Skin epidermis (tissue), 12 donors: ENCODE measurements around the gene LAMB3.
"Not testable (repeated sequence)": the region's sequence is repeated elsewhere in the genome, so short reads cannot be mapped to it uniquely, and the experiment has no call there.

Source experiments
- H3K27ac ChIP-seq, 21 experiments: fragments of 200-600 bp; sonication (generic) in 11 of 21; one replicate each; pipeline ENCODE4 v1.5.0; 2020; ENCODE audit warnings: mild to moderate bottlenecking in 3 of 21, inconsistent platforms in 2 of 21, moderate library complexity in 2 of 21
- H3K4me3 ChIP-seq, 7 experiments: fragments of 200-600 bp; sonication (generic) in 2 of 7; one replicate each; pipeline ENCODE4 v1.5.0; 2020; ENCODE audit warnings: inconsistent platforms in 2 of 7, mild to moderate bottlenecking in 2 of 7, moderate library complexity in 1 of 7

LAMB3 gene

DNA sequence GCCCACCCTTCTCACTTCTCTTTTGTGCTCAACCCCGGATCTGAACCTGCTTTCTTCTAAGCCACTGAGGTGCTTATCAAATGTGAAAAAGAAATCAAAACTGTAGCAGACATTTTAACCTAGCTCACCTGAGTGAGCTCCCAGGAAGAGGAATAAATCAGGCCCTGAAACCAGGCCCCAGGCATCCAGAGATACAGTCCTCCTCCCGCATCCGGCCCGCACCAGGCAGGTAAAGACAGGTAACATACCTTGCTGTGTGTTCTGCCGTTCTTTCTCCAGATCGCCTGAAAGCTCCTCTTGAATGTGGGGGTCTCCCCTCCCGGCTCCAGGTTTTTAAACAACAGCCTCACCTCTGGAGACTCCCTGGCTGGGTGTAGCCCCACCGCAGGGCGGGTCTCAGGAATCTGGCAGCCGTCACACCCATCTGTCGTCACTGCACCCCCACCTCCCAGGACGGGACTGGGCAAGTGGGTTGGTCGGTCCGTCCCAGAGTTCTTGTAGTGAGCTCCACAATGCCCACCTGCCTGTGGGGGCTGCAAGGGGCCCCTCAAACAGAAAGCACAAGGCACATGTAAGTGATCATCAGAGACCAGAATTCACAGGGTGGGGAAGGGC is at the start of gene LAMB3:
Gene LAMB3 (minus strand): TSS at position 305 of the 615 bp plus-strand sequence. CDS start 1,481 bp downstream, outside the sequence.
- H3K4me3 ChIP-seq: peak within 1 kb of the TSS in 6 of 7 experiments; percentile 3 to 38 (median 27)

DNA sequence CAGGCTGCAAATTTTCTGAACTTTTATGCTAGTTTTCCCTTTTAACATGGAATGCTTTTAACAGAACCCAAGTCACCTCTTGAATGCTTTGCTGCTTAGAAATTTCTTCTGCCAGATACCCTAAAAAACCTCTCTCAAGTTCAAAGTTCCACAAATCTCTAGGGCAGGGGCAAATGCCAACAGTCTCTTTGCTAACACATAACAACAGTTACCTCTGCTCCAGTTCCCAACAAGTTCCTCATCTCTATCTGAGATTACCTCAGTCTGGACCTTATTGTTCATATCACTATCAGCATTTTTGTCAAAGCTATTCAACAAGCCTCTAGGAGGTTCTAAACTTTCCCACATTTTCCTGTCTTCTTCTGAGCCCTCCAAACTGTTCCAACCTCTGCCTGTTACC is 48.5 kb upstream of the LAMB3 start:
- H3K27ac ChIP-seq: not testable (repeated sequence)

More for the DNA sequence above, at the start of gene LAMB3:
- H3K27ac ChIP-seq: peak within 1 kb of the TSS in 20 of 21 experiments; percentile 26 to 87 (median 75)

DNA sequence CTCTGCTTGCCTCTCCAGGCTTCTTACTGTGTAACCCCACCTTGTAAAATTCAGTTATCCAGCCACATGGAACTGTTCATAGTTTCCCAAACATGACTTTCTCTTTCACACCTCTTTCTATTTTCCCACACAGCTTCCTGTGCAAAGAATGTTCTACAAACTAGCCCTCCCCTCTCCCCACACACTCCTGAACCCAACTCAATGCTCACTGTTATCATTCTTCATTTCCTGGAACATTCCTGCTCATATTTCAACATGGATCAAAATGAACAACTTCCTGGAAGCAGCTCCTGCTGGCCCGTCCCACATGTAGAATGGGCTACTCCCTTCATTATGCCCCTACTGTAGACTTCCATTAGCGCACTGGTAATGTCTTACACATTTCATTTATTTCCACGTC is 44.9 kb upstream of the LAMB3 start:
- Histone ChIP-seq H3K4me3 (no peak overlapping the region), H3K27ac (no peak overlapping the region)

More for the DNA sequence above, 48.5 kb upstream of the LAMB3 start:
- H3K4me3 ChIP-seq: not testable (repeated sequence)

DNA sequence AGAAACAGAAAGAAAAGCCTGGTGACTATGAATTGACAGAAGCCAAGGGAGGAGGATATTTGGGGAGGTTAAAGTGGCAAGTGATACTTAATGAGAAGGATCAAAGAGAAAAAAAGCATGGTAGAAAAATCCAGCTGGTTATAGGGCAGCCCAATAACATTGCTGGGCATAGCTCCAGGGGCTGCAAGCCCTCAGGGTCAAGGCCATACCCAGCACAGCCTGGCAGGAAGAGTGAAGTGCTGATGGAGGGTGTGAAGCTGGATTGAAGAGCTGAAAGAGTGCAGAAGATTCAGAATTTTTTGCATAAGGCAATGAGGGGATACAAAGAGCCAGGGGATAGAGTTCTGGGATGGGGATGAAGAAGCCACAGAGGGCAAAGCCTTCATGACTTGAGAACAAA is 44.4 kb upstream of the LAMB3 start:
- H3K27ac ChIP-seq: no peak overlapping the region
- H3K4me3 ChIP-seq: no peak overlapping the region

DNA sequence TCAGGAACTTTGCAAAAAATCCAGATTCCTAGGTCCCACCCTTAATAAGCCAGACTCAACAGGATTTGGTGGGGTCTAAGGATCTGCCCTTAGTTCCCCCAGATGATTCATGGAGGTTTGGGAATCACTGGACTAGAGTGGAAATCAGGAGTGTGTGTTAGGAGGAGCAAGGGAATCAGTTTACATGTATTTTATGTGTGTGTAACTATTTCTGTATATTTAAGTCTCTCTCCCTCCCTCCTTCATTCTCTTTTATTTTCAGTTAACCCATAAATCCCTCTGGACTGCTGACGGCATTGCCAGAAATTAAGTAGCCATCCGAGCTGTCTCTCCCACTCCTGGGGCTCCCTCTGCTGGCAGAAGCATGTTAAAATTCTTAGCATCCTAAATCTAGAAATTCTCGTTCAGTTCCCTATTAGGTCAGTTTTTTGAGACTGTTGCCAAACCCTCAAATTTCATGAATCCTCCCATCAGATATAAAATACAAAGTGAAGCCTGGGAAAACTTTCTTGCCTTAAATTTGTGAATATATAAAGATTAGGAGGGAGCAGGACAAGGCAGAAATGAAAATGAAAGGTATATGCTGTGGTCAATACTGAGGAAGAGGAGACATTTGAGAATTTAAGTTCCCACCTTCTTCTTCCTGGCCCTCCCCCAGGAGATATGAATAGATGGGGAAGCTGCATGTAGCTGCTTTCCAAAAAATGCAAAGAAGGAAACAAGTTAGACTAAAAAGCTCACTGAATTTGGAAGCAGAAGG is 40.7 kb upstream of the LAMB3 start:
- H3K27ac ChIP-seq: peak overlapping the region in 1 of 21 experiments; percentile 6

DNA sequence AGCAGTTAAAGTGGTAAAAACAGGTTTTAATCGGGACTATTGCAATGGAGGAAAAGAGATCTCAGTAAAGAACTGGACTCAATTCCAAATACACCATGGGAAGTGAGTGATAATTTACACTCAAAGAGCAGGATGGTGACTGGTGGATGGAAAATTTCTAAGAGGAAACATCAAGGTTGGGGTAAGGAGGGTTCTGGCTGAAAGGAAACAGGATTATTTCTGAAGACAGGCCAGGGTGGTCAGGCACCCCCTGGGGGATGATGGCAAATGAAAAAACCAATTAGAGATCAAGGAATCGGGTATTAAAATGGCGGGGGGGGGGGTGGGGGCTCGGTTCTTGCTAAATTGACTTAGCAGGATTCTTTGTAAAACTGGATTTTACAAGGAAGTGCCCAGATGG is 40.1 kb upstream of the LAMB3 start:
- peak overlapping the region in 2 of 21 experiments; percentile 6 to 40 for H3K27ac ChIP-seq
- no peak overlapping the region for H3K4me3 ChIP-seq

More for the DNA sequence above, 40.7 kb upstream of the LAMB3 start:
- H3K4me3 ChIP-seq: no peak overlapping the region

DNA sequence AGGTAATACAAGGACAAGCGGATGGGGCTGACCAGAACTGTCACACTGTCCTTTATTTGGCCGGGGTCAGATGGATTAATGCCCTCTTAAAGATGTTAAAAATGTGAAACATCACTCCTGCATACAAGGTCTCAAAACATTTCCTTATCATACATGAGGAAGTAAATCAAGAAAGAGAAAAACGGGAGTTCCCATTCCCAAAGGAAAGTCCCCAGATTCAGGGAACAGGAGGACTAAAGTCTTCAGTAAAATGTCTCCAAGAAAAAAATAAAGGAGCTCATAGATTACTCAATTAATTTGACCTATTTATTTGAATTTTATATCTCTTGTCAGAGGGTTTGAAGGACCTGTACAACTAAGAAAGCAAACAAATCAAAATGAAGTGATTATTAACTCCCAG is 39.0 kb upstream of the LAMB3 start:
- Histone ChIP-seq H3K4me3 (no peak overlapping the region), H3K27ac (no peak overlapping the region)

DNA sequence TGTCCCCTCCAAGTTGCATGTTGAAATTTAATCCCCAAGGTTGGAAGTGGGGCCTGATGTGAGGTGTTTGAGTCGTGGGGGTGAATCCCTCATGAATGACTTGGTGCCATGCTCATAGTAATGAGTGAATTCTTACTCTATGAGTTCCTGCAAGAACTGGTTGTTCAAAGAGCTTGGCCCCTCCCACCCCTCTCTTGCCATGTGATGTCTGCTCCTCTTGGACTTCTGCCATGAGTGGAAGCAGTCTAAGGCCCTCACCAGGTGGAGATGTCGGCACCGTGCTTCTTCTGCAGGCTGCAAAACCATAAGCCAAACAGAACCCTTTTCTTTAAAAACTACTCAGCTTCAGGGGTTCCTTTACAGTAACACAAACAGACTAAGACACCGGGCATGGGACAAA is 37.3 kb upstream of the LAMB3 start:
- Histone ChIP-seq H3K4me3 (no peak overlapping the region), H3K27ac (no peak overlapping the region)

DNA sequence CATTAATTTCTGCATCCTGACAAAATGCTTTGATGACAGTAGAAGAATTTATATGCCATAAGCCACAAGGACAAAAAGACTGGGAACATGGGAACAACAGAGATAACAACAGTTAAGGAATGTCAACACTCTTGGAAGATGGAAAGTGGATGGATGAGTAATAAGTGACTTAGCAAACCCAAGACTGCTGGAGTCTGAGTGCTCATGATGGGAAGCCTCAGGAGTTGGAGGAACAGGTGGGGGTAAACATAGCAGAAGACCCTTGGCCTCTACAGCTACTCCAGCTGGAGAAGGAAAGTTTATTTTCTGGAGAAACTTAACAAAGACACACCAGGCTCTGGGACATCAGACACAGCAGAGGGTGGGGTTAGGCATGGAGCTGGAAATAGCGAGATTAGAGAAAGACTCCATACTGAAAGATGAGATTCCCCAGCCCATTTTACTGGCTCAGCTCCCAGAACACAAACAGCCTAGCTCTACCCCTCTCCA is 36.6 kb upstream of the LAMB3 start:
- Histone ChIP-seq H3K27ac (no peak overlapping the region), H3K4me3 (no peak overlapping the region)

DNA sequence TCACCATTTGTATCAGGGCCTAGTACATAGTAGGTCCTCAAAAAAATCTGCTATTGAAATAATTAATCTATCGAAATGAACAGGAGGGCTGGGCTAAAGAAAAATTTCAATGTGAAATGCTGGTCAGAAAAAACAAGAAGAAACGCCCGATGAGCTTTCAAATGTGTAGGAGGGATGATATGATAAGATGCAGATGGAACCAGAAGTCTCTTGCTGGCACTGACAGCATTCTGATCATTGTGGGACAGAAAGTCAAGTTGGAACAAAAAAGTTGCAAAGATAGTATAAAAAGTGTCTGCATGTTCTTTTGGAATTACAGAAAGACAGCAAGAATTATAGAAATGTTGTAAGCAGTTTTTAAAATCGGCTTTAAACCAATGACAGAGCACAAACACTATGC is 34.1 kb upstream of the LAMB3 start:
- H3K4me3 ChIP-seq: no peak overlapping the region
- no peak overlapping the region for H3K27ac ChIP-seq

DNA sequence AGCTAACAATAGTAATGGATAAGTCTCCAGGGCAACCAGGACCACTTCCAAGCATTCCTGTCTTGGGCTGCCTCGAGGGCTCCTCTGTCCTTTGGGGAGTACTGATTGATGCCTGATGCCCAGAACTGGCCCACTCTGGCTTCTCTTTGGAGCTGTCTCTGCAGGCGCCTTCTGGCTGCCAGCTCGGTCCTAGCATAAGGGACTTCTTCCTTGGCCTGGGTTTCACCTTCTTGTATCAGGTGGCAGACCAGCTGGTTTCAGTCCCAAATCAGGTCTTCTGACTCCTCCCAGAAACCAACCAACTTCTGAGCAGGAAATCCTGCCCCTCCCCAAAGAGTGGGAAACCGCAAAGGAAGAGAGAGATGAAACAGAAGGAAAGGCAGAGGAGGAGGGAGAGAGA is 33.6 kb upstream of the LAMB3 start:
- H3K4me3 ChIP-seq: no peak overlapping the region
- peak overlapping the region in 1 of 21 experiments; percentile 10 for H3K27ac ChIP-seq

DNA sequence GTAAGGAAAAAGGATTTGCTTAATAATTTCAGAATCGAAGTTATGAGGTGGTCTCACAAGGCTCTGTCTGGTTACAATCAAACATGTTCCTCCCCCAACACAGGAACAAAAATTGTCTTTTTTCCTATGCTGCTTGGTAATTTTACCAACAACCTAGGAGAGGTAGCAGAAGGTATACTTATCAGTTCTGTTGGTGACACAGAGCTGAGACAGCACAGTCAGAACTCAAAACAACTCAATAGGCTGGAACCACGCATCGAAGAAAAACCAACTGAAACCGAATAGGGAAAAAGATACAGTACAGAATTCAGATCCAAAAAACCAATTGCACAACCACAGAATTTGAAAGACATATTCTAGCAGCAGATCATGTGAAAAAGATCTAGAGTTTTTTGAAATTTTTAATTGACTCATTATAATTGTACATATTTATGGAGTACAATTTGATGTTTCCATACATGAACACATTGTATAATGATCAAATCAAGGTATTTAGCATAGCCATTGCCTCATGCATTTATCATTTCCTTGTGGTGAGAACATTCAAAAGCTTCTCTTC is 26.8 kb upstream of the LAMB3 start:
- no peak overlapping the region for H3K27ac ChIP-seq
- H3K4me3 ChIP-seq: no peak overlapping the region

DNA sequence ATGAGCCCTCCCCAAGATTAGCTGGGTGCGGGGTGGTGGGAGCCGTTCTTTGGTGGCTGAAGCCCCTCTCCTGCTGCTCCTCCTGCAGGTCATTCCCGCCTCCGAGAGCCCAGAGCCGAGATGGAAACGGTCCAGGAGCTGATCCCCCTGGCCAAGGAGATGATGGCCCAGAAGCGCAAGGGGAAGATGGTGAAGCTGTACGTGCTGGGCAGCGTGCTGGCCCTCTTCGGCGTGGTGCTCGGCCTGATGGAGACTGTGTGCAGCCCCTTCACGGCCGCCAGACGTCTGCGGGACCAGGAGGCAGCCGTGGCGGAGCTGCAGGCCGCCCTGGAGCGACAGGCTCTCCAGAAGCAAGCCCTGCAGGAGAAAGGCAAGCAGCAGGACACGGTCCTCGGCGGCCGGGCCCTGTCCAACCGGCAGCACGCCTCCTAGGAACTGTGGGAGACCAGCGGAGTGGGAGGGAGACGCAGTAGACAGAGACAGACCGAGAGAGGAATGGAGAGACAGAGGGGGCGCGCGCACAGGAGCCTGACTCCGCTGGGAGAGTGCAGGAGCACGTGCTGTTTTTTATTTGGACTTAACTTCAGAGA is 23.4 kb upstream of the LAMB3 start:
- H3K27ac ChIP-seq: peak overlapping the region in 8 of 21 experiments; percentile 10 to 66 (median 24)
- H3K4me3 ChIP-seq: peak overlapping the region; percentile 18 to 38 (median 24)

DNA sequence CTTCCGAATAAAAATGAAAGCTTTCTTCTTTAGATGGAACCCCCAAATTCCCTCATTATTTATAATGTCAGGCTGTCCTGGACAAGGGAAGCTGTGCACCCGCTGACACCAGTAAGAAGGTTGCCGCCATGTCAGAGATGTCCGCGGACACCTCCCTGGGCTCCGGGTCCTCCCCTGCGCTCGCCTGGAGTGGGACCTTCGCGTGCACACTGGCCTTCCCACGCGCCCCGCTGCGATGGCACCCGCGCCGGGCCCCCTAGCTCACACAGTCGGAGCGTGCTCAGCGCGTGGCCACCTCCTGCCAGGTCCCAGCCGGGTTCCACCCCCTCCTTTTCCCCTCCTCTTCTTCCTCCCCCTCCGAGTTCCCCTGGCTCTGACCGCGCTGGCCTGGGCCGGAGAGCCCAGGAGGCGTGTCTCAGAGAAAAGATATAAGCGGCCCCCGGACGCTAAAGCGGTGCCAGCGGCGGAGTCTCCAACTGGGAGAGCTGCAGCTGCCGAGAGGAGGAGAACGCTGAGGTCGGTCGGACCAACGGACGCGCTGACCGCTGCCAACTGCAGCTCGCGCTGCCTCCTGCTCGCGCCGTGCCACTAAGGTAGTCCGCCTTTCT is 22.8 kb upstream of the LAMB3 start, which contains the start of gene G0S2:
Gene G0S2 (plus strand): TSS at position 456 of the 608 bp plus-strand sequence. CDS start 273 bp downstream, outside the sequence.
- H3K27ac ChIP-seq: peak within 1 kb of the TSS in 11 of 21 experiments; percentile 10 to 70 (median 39)
- peak within 1 kb of the TSS; percentile 18 to 38 (median 24) for H3K4me3 ChIP-seq

DNA sequence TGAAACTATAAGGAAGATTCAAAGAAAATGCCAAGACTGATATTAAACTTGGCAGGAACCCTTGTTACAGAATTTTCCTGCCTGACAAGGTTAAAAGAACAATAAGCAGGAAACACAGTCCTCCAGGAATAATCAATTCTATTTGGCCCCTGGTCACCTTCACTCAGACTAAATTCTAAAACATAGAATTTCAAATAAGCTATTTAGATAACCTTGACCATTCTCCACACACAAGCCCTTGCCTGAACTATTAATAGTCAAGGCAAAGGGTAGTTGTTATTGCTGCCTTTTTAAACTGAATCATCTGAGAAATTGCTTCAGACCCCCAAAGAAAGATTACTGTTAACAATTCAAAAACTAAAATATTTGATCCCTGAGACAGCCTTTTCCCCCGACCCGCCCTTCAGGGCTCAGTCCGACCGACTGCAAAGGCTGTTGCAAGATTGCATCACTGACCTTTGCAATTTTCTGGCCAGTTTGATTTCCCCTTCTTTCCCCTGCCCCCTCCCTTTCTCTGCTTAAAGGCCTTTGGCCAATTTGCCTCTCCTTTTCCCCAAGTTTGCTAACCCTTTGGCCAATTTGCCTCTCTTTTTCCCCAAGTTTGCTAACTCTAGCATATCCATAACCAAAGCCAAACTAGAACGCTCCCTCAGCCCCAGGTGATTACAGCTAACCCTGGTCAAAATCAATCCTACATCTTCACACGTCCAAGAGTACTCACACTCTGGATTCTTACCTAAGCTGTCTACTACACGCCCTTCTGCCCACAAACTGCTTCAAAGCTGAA is 21.6 kb upstream of the LAMB3 start:
- Histone ChIP-seq H3K27ac (peak overlapping the region in 9 of 21 experiments; percentile 10 to 70 (median 56)), H3K4me3 (no peak overlapping the region)

DNA sequence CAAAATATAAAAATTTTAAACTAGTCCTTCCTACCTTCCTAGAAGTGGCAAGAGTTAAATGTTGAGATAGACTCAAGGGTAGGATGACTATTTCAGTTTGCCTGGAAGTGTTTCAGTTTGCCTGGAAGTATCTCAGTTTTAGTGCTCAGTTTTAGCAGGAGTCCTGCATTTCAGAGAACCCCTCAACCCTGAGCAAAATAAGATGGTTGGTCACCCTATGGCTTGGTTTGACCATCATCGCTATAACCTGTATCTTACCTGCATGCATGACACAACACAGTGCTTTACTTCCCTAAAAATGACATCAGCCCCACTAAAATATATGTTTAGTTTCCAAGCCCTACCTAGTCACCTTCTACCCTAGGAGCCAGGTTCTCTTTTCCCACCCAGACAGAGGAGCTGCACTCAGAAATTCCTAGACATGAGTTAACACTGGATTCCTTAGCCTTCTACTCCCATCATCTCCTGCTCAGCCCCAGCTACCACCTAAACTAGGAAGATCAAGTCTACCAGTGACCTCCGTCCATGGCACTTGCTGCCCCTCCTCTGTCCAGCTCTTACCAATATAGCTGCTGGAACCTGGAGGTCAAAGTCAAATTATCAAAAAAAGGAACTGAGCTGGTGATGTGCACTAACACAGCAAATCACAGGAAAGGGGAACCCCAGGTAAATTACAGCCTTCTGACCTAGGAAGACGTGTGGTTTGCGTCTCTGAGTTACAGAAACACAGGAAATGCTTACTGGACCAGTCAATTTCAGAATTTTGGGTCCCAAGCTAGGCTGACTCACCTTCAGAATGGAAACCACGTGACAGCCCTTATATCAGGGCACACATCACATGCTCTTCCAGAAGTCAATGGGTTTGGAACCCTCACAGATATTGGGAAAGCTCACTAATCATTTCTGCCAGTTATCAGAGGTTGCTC is 20.7 kb upstream of the LAMB3 start:
- no peak overlapping the region for H3K4me3 ChIP-seq
- peak overlapping the region in 5 of 21 experiments; percentile 6 to 70 (median 32) for H3K27ac ChIP-seq

DNA sequence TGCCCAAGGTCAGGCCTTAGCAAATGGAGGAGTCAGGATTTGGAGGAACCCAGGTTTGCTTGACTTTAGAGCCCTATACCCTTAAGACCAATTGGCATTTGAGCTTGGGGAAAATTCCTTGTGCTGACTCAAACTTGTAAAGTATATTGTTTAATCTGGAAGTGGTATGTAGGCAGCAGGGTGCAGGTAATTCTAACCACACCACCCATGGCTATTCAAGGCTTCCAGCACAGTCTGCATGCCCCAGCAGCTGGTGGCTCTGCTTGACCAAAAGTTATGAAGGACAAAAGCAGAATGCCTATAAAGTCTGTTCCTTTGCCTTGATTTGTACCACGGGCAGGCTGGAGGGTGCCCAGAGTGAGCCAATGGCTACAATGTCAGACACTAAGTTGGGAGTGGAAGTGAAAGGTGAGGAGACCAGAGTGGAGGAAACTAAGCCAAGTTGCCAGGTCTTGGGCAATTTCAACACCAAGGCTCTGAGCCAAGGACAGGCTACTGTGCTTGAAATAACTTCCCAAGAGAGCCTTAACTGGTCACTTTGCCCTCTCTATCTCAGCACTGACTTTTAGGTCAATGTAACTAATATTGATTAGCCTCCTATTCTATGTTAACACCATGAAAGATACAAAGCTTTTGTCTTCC is 18.3 kb upstream of the LAMB3 start:
- Histone ChIP-seq H3K27ac (no peak overlapping the region), H3K4me3 (no peak overlapping the region)
